ENCODE results near the gene GHR.

Gene GHR

DNA sequence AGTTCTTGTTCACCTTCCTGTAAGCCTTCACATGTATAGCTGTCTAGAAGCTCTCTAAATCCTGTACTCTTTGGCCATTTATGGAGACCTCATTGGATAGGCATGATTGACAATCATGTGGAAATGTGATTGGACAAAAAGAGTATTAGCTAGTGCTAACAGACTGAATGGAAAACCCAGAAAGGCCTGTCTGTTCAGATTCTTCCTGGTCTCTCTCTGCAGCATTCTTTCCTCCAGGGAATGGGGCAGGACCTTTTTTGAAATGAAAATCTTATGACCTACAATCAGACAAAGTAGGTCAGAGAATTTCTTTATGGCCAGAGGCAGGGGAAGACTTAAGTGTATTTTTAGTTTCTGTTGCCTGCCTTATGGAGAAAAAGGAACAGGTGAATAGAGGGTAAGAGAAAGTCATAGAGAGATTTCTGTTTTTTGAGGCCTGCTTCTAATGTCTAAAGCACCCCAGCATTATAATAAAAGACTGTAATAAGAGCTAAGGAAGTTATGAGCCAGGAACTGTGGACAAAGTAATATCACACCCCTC, 181.0 kb downstream of the GHR start:
- DNase-seq (ENCODE audit: low read depth) = no peak
- TF ChIP-seq, protein P1, sequence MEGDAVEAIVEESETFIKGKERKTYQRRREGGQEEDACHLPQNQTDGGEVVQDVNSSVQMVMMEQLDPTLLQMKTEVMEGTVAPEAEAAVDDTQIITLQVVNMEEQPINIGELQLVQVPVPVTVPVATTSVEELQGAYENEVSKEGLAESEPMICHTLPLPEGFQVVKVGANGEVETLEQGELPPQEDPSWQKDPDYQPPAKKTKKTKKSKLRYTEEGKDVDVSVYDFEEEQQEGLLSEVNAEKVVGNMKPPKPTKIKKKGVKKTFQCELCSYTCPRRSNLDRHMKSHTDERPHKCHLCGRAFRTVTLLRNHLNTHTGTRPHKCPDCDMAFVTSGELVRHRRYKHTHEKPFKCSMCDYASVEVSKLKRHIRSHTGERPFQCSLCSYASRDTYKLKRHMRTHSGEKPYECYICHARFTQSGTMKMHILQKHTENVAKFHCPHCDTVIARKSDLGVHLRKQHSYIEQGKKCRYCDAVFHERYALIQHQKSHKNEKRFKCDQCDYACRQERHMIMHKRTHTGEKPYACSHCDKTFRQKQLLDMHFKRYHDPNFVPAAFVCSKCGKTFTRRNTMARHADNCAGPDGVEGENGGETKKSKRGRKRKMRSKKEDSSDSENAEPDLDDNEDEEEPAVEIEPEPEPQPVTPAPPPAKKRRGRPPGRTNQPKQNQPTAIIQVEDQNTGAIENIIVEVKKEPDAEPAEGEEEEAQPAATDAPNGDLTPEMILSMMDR (conservative IDR thresholded peaks at IDR 0.05; ENCODE audit: low read depth, low read length) = no peak

DNA sequence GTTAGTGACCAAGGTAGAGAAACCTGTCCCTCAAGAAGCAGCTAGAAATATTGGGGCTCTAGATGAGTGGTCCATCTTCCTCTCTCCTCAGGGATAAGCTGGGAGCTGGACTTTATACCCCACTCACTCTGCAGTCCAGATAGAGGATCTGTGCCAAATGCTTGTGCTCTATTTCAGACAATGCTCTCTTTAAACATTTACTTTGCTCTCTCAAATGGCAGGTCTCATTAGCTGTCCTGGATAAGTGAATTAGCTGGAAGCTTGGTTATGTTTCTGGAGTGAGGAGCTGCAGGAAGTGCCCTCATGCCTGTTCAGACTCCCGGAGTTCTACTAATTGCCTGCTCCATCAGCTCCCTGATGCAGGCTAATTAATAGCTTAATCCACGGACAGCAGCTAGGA, 182.3 kb downstream of the GHR start:
- no peak for DNase-seq (ENCODE audit: low read depth)
- H3K4me3 ChIP-seq (ENCODE audit: low read depth, low read length) = no peak overlapping the region
- TF ChIP-seq, protein P1 (conservative IDR thresholded peaks at IDR 0.05; ENCODE audit: low read depth, low read length) = no peak

More for the DNA sequence above, 181.0 kb downstream of the GHR start:
- H3K4me3 ChIP-seq (ENCODE audit: low read depth, low read length) = no peak overlapping the region

DNA sequence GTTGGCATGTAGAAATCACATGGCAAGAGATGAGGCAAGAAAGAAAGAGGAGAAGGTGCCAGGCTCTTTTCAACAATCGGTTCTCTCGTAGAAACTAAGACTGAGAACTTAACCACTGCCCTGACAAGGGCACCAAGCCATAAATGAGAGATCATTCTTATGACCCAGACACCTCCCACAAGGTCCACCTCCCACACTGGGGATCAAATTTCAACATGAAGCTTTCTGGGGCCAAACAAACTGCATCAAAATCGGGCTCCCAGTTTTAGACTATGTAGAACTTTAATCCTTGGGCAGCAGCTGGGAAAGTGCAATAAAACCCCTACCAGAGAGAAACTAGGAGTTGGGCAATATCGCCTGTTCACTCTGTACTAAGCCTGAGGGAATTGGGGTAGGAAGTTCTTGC, 183.2 kb downstream of the GHR start:
- DNase-seq (ENCODE audit: low read depth) = no peak
- H3K4me3 ChIP-seq (ENCODE audit: low read depth, low read length) = no peak overlapping the region
- TF ChIP-seq, protein P1 (conservative IDR thresholded peaks at IDR 0.05; ENCODE audit: low read depth, low read length) = no peak

DNA sequence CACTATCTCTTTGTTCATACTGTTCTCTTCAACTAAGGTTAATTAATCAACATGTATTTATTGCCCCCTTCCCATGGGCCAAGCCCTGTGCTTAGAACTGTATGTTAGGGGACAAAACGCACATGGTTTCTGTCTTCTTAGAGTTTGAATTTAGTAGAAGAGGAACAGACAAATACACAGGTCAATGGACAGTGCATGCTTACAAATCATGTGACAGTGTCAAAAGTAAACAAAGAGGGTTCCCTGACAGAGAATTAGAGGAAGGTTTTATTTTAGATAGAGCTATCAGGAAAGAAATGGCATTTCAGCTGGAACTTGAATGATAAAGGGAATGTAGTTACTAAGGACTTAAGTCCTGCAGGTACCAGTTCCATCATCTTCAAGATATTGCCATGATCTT, 188.2 kb downstream of the GHR start:
- no peak overlapping the region for H3K4me3 ChIP-seq (ENCODE audit: low read depth, low read length)
- TF ChIP-seq, protein P1 (conservative IDR thresholded peaks at IDR 0.05; ENCODE audit: low read depth, low read length) = no peak

GRCh38 chr5:42612750-42613366, 189.6 kb downstream of the GHR start:
- DNase-seq (ENCODE audit: low read depth) = peak; percentile 63
- TF ChIP-seq, protein P1 (conservative IDR thresholded peaks at IDR 0.05; ENCODE audit: low read depth, low read length) = no peak
- no peak overlapping the region for H3K4me3 ChIP-seq (ENCODE audit: low read depth, low read length)

More for the DNA sequence above, 188.2 kb downstream of the GHR start:
- DNase-seq (ENCODE audit: low read depth) = no peak

- DNase-seq (ENCODE audit: low read depth) = no peak
- no peak overlapping the region for H3K4me3 ChIP-seq (ENCODE audit: low read depth, low read length)
Observed at GRCh38 chr5:42614509-42614908, 191.3 kb downstream of the GHR start.

More at GRCh38 chr5:42614509-42614908, 191.3 kb downstream of the GHR start:
- TF ChIP-seq, protein P1 (conservative IDR thresholded peaks at IDR 0.05; ENCODE audit: low read depth, low read length) = no peak

Measured in choroid plexus epithelial cell (primary cell).